Stimulated activated effector memory CD8-positive, alpha-beta T cell treated with anti-CD3 and anti-CD28 coated beads, Interleukin-12 subunit alpha, Interleukin-12 subunit beta, amount 100 ng/mL, for 72 hours (primary cell): ENCODE measurements around the gene ECT2L.

ENCODE experiments used
- ATAC-seq: fragments of 150-1000 bp; cut with Tn5 transposase; 2 replicates; pipeline ENCODE4 v1.10.0; 2021
- DNase-seq, 2 donors: peaks; one replicate each; pipeline ENCODE4 v3.0.0; 2021 to 2022; ENCODE audit warnings: low spot score in 2 of 2
- H3K27ac Mint-ChIP-seq: one replicate; pipeline ENCODE4 v1.8.0; 2022; ENCODE audit warnings: mild to moderate bottlenecking, mixed read lengths
- H3K36me3 Mint-ChIP-seq: one replicate; pipeline ENCODE4 v1.8.0; 2022; ENCODE audit warnings: mild to moderate bottlenecking, mixed read lengths
- H3K4me1 Mint-ChIP-seq: one replicate; pipeline ENCODE4 v1.8.0; 2022; ENCODE audit warnings: mixed read lengths
- H3K4me3 Mint-ChIP-seq: one replicate; pipeline ENCODE4 v1.8.0; 2022; ENCODE audit warnings: mild to moderate bottlenecking, mixed read lengths
- H3K9me3 Mint-ChIP-seq: one replicate; pipeline ENCODE4 v1.8.0; 2022; ENCODE audit warnings: mixed read lengths

The ECT2L gene, protein sequence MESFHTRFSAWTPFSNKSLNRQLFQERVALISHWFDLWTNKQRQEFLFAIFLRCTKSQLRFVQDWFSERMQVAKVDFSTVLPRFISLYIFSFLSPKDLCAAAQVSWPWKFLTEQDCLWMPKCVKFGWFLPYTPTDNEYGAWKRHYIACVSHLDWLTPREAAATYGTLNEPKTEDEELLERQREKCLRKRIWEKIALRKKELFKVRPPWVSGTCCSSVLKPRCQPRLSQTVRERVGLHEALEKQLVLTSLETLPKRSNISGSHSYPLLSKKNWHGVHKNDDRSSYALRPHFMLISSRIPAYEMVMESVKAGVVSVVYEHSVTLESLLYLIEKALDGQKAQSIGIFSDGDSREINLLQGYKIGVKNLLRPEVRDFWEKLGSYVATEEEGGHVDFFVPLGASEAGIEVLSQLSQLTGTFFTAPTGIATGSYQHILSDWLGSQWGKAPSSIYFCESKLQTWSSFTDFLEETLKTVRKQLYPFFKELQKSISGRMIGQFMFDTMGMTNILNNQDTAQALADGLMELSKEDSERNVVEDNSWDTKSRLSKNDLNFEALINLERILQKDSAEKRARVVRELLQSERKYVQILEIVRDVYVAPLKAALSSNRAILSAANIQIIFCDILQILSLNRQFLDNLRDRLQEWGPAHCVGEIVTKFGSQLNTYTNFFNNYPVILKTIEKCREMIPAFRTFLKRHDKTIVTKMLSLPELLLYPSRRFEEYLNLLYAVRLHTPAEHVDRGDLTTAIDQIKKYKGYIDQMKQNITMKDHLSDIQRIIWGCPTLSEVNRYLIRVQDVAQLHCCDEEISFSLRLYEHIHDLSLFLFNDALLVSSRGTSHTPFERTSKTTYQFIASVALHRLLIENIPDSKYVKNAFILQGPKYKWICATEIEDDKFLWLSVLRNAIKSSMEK

DNA sequence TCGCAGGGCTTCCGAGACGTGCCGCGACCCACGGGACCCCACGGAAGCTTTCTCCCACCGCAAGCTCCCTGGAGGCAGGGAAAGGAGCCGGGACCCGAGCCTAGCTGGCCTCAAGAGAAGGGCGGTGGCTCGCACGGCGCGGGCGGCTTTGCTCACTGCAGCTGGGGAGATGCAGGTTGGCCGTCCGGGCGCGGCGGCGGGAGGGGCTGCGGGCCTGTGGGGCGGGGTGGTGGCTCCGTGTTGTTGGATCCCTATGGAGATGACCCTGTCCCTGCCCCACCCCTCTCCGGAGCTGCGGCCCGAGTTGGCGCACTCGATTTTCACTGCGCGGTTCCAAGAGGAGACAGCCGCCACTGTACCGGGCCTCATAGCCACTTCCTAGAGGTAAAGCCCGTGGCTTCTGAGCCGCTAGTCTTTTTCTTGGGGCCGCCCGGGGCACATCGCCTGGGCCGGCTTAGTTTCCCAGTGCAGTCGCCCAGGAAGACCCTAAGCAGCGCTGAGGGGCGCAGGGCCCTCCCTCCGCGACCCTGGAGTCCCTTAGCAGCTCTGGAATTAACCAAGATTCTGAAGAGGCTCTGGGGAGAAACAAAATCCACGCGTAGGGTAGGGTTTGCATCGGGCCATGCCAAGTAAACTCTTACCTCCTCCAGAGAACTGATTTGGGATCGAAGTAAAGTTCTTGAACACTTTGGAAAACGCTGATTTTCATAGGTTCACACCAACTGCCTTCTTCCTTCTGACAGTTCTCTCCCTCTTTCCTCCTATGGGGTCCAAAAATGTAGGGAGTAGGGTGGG, at the start of gene ECT2L:
Gene ECT2L (plus strand): TSS at position 279 of the 795 bp plus-strand sequence. CDS start 17,188 bp downstream, outside the sequence.
- H3K9me3 Mint-ChIP-seq = no peaks in the 10 kb centered on the region
- H3K4me1 Mint-ChIP-seq = no peaks in the 10 kb centered on the region
- ATAC-seq (peak; percentile 70), DNase-seq (no peak)
- H3K36me3 Mint-ChIP-seq = peaks cover 25% of the 10 kb centered on the region
- peak within 1 kb of the TSS; percentile 34 for H3K4me3 Mint-ChIP-seq
- H3K27ac Mint-ChIP-seq = no peak within 1 kb of the TSS

DNA sequence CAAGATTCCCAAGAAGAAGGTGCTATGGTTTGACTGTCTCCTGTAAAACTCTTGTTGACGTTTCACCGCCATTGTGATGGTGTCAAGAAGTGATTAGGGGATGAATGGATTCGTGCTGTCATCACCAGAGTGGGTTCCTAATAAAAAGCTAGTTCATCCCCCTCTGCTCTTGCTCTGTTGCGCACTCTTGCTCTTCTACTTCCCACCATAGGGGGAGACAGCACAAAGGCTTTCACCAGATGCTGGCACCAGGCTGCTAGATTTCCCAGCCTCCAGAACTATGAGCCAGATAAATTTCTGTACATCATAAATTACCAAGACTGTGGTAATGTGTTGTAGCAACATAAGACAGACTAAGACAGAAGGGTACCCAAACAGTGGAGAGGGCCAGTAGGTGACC, 43.9 kb upstream of the ECT2L start:
- DNase-seq = no peak
- no peak for ATAC-seq
- H3K36me3 Mint-ChIP-seq = no peaks in the 10 kb centered on the region
- no peaks in the 10 kb centered on the region for H3K4me1 Mint-ChIP-seq
- H3K9me3 Mint-ChIP-seq = no peaks in the 10 kb centered on the region
- H3K4me3 Mint-ChIP-seq = no peak overlapping the region
- no peak overlapping the region for H3K27ac Mint-ChIP-seq

DNA sequence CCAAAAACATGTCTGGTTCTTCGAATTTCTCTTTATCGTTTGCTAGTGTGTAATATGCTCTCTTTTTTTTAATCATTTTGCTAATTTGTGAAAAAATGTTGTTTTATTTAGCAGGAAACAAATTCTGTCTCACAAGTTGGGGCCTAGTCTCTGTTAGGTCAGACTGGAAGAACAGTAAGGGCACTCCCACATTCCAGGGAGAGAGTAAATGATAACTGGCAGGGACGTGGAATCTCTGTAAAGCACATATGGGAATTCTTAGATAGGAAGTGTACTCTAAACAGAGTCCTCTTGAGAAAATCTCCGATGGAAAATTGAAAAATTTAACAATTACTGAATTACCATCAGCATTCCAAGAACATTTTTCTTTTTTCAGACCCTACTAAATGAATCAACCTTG, 38.8 kb upstream of the ECT2L start:
- Mint-ChIP-seq H3K4me1 (no peaks in the 10 kb centered on the region), H3K27ac (no peak overlapping the region)
- DNase-seq = no peak

DNA sequence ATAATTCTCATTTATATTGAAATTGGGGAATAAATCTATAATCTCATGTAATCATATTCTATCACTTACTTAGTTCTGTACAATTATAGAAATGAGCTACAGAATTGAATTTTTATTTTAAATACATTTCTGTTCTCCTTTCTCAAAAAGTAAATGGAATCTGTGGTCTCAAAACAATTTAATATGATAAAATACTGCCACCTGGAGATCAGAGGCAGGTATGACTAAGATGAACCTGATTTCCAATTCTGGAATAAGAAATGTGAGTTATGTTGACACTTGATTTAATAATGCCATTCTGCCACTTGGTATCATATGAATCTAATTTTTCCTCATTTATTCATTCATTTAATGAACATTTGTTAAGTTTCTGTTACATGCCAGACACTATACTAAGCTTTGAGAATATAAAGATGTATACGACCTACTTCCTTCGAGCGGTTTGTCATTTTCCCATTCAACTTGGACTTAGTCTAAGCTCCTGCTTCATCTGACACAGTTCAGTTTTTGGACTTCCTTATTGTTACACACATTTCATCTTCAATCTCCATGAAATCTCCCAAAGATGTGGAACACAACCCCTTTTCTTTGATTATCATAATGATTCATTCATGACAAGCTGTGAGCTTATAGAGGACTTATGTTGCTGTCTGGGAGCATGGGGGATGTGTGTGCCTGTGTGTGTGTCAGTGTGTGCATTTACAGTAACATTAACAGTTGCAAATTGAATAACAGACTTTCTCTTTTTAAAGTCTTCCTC, 29.8 kb upstream of the ECT2L start:
- Mint-ChIP-seq H3K9me3 (no peaks in the 10 kb centered on the region), H3K4me1 (no peaks in the 10 kb centered on the region)
- no peak for ATAC-seq

More for the DNA sequence above, 38.8 kb upstream of the ECT2L start:
- H3K36me3 Mint-ChIP-seq = no peaks in the 10 kb centered on the region
- ATAC-seq = no peak
- no peaks in the 10 kb centered on the region for H3K9me3 Mint-ChIP-seq
- no peak overlapping the region for H3K4me3 Mint-ChIP-seq

DNA sequence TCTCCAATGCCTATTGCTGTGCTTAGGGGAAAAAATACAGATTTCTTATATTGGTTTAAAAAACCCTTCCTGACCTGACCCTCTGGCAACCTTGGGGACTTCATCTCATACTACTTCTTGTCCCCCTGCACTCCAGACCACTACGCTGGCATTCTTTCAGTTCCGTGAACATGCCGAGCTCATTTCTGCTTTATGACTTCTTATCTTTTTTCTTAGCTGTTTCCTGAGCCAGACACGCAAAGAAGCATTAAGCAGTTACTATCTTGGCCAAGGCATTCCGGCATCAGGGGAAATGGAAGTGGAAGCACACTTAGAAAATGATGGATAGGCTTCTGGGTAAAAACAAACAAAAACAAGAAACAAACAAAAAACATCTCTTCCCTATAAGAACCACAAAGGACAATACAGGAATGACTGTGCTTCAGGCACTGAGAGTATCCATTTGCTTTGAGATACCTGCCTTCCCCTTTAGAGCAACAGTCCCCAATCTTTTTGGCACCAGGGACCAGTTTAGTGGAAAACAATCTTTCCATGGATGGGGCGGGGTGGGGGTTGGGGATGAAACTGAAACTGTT, 26.7 kb upstream of the ECT2L start:
- Mint-ChIP-seq H3K27ac (no peak overlapping the region), H3K36me3 (peaks cover 15% of the 10 kb centered on the region), H3K9me3 (no peaks in the 10 kb centered on the region), H3K4me3 (no peak overlapping the region), H3K4me1 (peaks cover 4% of the 10 kb centered on the region)
- DNase-seq (no peak), ATAC-seq (no peak)

More for the DNA sequence above, 29.8 kb upstream of the ECT2L start:
- no peak for DNase-seq
- Mint-ChIP-seq H3K27ac (no peak overlapping the region), H3K4me3 (no peak overlapping the region), H3K36me3 (no peaks in the 10 kb centered on the region)

DNA sequence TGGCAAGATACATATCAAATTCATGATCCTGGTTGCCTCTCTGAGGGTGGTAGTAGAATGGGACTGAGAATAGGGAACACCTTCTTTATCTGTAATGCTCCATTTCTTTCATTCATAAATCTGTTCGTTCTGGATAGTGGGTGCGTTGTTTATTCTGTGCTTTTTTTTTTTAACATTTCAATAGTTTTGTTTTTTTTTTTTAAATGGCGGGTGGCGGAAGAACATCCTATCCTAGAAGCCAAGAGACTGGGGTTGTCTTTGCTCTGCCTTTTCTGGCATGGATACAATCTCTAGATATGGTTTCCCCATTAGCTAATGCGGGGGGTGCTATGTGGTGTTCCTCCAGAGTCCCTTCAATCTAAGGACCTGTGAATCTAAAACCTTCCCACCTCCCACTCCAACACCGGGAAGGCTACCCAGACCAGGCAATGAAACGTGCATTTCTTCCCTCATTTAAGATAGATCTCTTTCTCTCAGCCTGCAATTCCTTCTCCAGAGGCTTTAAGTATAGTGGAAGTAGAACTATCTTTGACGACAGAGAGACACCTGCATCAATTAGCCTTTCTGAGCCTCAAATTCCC, 23.2 kb upstream of the ECT2L start:
- peak overlapping the region; percentile 95 for H3K4me3 Mint-ChIP-seq
- ATAC-seq = no peak
- H3K36me3 Mint-ChIP-seq = peaks cover 36% of the 10 kb centered on the region

DNA sequence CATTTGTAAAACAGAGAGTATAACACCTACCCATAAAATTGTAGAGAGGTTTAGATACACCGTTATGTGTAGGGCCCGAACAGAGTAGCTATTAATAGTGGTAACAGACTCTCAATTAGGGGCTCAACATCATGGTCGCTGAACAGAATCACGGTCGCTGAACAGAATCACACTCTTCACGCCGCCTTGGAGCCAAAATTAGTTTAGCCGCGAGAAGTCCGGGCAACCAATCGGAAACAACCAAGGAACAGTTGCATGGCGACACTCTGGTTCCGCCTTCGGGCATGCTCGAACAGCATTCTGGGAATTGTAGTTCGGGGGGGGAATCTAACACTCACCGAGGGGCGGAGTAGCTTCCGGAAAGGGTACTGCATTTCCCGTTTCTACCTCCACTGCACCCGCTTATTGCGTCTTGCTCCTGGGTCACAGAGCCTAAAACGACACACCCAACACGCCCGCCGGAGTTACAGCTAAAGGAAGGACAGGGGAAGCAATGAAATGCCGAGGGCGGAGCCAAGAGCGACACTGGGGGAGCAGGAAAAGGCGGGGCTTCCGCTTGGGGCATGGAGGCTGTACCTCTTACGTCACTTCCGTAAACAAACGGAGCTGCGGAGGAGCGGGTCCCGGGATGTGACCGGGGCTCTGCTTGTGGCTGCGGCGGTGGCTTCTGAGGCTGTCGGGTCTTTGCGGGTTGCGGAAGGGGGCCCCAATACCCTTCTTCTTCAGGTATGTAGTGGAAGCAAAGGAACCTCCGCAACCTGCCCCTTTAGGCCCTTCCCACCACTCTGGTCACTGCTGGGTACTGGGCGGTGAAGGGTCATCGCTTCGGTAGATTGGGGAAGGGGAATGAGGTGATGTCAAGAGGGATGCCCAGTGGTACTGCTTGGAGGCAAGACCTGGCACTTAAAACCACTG, 22.5 kb upstream of the ECT2L start, which contains the start of gene CCDC28A:
Gene CCDC28A (plus strand): TSS at position 593 of the 915 bp plus-strand sequence. CDS start 2,352 bp downstream, outside the sequence.
- Mint-ChIP-seq H3K27ac (peak within 1 kb of the TSS; percentile 99), H3K36me3 (peaks cover 38% of the 10 kb centered on the region), H3K9me3 (no peaks in the 10 kb centered on the region), H3K4me1 (peaks cover 7% of the 10 kb centered on the region), H3K4me3 (peak within 1 kb of the TSS; percentile 95)
- peak; percentile 93 for ATAC-seq
- peak; percentile 84 to 96 for DNase-seq

More for the DNA sequence above, 23.2 kb upstream of the ECT2L start:
- DNase-seq = no peak
- Mint-ChIP-seq H3K9me3 (no peaks in the 10 kb centered on the region), H3K27ac (peak overlapping the region; percentile 99), H3K4me1 (peaks cover 7% of the 10 kb centered on the region)

DNA sequence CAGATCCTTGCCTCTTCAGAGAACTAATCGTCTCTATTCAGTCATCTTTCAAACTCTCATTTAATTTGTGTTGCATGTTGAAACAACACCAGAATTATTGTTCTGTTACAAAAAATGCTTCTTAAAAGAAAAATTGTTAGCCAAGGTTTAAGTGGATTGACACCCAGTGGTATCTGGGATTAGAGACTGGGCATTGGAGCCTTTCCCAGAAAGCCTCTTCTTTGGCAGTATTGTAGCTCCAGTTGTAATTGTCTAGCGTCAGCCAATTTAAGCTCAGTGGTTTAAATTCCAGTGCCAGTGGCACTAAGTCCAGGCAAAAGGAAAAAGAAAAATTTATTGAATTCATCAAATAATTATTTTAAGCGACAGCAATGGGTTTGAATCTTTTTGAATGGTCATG, 21.5 kb upstream of the ECT2L start:
- Mint-ChIP-seq H3K36me3 (peaks cover 38% of the 10 kb centered on the region), H3K9me3 (no peaks in the 10 kb centered on the region), H3K4me1 (peaks cover 7% of the 10 kb centered on the region), H3K27ac (peak overlapping the region; percentile 99), H3K4me3 (peak overlapping the region; percentile 95)
- no peak for DNase-seq
- ATAC-seq = no peak

DNA sequence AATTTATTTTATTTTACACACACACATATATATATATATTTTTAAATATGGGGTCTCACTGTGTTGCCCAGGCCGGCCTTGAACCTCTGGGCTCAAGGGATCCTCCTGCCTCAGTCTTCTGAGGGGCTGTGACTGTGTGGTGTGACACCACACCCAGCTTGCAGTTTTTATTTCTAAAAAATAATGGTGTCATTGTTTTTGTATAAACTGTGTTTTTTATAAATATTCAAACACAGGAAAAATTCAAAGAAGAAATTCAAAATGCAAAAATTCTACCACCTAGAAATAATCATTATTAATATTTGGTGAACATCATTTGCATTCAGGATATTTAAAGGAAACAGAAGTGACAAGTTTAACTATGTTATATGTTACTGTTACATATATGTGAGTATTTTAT, 19.2 kb upstream of the ECT2L start:
- H3K4me3 Mint-ChIP-seq = no peak overlapping the region
- H3K9me3 Mint-ChIP-seq = no peaks in the 10 kb centered on the region
- H3K4me1 Mint-ChIP-seq = peaks cover 7% of the 10 kb centered on the region
- DNase-seq = no peak
- no peak for ATAC-seq
- peaks cover 60% of the 10 kb centered on the region for H3K36me3 Mint-ChIP-seq
- H3K27ac Mint-ChIP-seq = no peak overlapping the region

DNA sequence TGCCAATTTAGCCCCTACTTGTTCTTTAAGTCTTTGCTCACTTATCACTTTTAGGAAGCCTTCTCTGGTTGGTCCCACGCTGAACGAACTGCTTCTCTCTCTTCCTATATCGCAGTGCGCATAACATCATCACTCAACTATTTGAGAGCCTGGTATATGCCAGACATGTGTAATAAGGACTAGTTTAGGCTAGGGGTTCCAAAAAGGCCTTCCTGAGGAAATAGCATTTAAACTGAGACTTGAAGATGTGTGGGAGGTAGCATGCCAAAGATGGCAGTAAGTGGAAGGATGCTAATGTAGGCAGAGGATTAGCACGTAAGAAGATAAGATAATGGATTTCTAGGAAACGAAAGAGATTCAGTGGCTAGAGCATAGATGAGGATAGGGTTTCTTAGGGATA, 17.6 kb upstream of the ECT2L start:
- DNase-seq = no peak
- Mint-ChIP-seq H3K9me3 (no peaks in the 10 kb centered on the region), H3K36me3 (peaks cover 70% of the 10 kb centered on the region), H3K4me3 (no peak overlapping the region), H3K4me1 (peaks cover 7% of the 10 kb centered on the region), H3K27ac (no peak overlapping the region)
- ATAC-seq = no peak

DNA sequence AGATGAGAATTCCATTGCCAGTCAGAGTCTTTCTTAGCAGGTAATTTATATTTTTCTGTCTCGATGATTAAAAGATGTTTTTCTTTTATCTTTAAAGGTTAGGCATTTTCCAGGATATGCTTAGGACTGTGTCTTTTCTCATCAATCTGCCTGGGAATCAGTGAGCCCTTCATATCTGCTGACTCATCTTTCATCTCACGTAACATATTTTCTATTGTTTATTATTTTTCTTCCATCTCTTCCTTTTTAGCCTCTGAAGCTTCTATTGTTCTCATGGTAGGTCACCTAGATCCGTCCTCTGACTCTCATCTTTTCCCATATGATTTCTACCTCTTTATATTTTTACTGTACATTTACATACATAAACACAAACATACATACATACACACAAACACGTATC, 13.6 kb upstream of the ECT2L start:
- DNase-seq (no peak), ATAC-seq (no peak)
- H3K36me3 Mint-ChIP-seq = peaks cover 79% of the 10 kb centered on the region
- no peaks in the 10 kb centered on the region for H3K4me1 Mint-ChIP-seq
- H3K27ac Mint-ChIP-seq = no peak overlapping the region
- no peak overlapping the region for H3K4me3 Mint-ChIP-seq
- H3K9me3 Mint-ChIP-seq = no peaks in the 10 kb centered on the region

DNA sequence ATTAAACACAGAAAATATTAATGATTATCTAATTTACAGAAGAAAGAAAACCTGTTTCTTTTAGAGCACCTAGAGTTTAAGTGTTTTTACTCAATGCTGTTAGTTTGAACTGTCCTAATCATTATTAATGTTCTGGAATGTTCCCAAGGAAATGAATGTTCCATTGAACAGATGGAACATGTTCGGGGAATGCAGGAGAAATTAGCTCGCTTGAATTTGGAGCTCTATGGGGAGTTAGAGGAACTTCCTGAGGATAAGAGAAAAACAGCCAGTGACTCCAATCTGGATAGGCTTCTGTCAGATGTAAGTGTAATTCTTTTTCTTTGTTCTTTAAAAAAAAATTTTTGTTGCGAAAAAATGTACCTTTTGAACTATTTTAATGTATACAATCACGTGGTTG, 10.8 kb upstream of the ECT2L start:
- H3K4me1 Mint-ChIP-seq = no peaks in the 10 kb centered on the region
- no peak overlapping the region for H3K27ac Mint-ChIP-seq
- DNase-seq (no peak), ATAC-seq (no peak)
- H3K4me3 Mint-ChIP-seq = no peak overlapping the region
- H3K9me3 Mint-ChIP-seq = no peaks in the 10 kb centered on the region
- peaks cover 91% of the 10 kb centered on the region for H3K36me3 Mint-ChIP-seq

DNA sequence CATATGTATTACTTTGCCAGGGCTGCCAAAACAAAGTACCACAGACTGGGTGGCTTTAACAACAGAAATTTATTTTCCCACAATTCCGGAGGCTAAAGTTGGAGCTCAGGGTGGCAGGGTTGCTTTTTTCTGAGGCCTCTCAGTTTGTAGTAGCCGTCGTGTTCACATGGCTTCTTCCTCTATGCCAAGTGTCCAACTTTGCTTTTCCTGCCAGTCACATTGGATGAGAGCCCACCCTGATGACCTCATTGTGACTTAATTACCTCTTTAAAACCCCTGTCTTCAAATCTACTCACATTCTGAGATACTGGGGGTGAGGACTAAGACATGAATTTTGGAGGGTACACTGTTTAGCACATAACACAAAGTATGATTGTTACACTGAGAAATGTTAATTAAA, 9.9 kb upstream of the ECT2L start:
- no peak overlapping the region for H3K4me3 Mint-ChIP-seq
- no peak overlapping the region for H3K27ac Mint-ChIP-seq
- no peaks in the 10 kb centered on the region for H3K4me1 Mint-ChIP-seq
- no peak for ATAC-seq
- H3K9me3 Mint-ChIP-seq = no peaks in the 10 kb centered on the region
- no peak for DNase-seq
- peaks cover 82% of the 10 kb centered on the region for H3K36me3 Mint-ChIP-seq
